Measurements from ENCODE around the gene RNF169.
A peak's percentile ranks its signal among the peaks of the same experiment; 100 is the strongest.
"Not testable (repeated sequence)": the region's sequence is repeated elsewhere in the genome, so short reads cannot be mapped to it uniquely, and the experiment has no call there.

RNF169 gene

DNA sequence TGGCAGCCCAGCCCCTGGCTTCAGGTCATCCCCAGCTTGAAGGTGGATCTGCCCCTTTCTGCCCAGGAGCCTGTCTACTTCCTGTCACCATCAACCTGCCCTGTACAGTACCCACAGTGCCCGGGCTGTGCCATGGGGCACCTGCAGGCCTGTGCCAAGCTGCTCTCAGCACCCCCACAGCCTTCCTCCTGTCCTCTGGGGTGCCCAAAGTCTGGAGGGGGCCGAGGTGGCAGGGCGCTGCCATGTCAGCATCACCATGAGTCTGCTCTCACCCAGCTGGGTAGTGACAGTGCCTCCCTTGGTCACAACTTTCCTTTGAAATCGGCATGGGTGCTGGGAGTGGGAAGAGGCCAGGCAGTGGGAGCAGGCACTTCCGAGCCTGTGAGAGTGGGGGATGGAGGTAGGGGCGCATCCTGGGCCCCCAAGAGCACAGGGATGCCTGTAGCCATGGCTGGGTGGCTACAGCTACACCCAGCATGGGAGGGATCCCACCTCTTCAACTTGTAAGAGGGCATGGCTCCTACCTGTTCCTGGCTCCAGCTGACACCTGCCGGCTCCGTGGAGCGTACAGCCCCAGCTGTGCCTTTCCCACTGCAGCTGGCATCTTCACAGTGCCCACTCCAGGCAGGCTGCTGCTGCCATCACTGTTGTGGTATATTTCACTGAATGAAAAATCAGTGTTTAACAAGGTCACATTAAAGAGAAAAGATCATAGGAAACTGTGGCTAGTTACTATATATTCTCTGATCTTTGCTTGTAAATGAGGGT, 42.9 kb downstream of the RNF169 start:
- Mint-ChIP-seq H3K27me3 (no peaks in the 10 kb centered on the region), H3K36me3 (peaks cover 46% of the 10 kb centered on the region), H3K4me3 (no peak overlapping the region), H3K4me1 (no peaks in the 10 kb centered on the region), H3K27ac (no peak overlapping the region), H3K9me3 (peaks cover 6% of the 10 kb centered on the region)
- DNase-seq = no peak
- CTCF ChIA-PET = no interaction called here

DNA sequence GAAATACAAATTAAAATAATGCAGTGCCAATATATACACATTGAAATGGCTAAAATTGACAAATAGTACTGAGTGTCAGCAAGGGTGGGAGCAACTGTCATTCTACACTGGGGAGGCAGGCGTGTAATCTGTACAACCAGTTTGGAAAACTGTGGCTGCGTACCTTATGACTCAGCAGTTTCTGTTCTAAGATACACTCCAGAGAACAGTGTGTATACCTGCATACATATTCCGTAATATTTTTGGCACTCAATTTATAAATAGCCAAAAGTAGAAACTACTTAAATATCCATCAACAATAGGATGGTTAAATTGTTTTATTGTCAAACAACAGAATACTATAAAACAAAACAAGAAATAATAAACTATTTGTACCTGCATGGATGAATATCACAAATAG, 57.6 kb downstream of the RNF169 start:
- Mint-ChIP-seq H3K4me3 (no peak overlapping the region), H3K4me1 (peaks cover 6% of the 10 kb centered on the region), H3K9me3 (no peaks in the 10 kb centered on the region), H3K27me3 (no peaks in the 10 kb centered on the region), H3K27ac (no peak overlapping the region), H3K36me3 (no peaks in the 10 kb centered on the region)
- DNase-seq = no peak
- CTCF ChIA-PET = interaction anchor here (1.1 kb wide), 1 partner anchor 104 kb away, joined by 4 read pairs; no protein-coding TSS in a partner anchor

DNA sequence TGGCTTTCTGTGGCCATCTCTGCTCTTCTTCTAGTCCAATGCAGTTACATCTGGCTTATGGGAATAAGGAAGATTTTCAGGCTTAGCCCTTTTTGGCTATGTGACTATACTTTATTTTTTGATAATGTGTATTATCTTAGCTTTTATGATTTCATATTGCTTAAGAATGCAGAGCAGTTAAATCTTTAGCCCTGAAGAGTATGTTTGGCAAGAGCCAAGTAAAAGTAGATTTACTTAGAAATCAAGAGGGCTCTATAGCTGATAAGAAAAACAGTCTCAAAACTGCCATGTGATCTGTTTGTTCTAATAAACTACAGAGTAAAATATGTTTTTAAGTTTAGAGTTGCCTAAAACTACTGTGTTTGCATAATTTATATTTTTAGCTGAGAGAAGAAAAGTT, 61.2 kb downstream of the RNF169 start:
- Mint-ChIP-seq H3K36me3 (peaks cover 7% of the 10 kb centered on the region), H3K4me1 (peaks cover 6% of the 10 kb centered on the region), H3K27me3 (no peaks in the 10 kb centered on the region), H3K27ac (no peak overlapping the region), H3K4me3 (no peak overlapping the region), H3K9me3 (no peaks in the 10 kb centered on the region)
- CTCF ChIA-PET = no interaction called here
- no peak for DNase-seq

DNA sequence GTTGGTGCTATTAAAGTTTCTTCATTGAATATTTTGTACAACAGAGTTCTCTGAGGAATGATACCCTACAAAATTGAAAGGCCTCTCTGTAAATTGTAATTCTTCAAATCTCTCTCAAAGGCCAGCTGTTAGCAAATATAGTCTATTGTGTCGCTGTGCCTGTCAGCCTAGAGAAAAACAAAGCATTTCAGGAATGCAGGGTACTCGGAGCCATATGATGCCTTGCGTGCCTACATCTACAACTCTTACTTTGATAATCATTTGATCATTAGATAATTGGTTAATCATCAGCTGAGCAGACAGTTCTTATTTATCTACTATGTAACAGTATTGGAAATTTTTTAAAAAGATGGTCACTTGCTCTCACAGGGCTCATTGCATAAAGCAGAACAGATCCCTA, 67.3 kb downstream of the RNF169 start:
- Mint-ChIP-seq H3K36me3 (peaks cover 51% of the 10 kb centered on the region), H3K4me1 (peaks cover 23% of the 10 kb centered on the region), H3K9me3 (no peaks in the 10 kb centered on the region), H3K27ac (no peak overlapping the region), H3K4me3 (no peak overlapping the region), H3K27me3 (no peaks in the 10 kb centered on the region)
- no peak for DNase-seq
- CTCF ChIA-PET = no interaction called here

DNA sequence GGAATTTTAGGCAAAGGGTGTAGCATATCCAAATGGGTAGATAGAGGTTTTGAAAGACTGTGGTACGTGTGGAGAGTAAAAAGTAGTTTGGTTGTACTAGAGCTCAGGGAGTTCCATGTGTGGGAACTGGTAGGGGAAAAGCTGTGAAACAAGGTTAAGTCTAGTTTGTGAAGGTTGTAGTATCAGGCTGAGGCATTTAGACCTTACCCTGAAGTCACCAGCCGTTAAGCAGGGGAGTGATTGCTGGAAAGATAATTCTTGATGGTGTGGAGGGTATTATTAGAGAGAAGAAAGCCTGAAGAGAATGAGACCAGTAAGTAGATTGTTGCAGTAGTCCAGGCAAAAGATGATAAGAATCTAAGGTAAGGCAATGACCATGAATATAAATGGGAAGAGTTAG, 68.0 kb downstream of the RNF169 start:
- CTCF ChIA-PET = no interaction called here
- Mint-ChIP-seq H3K27ac (no peak overlapping the region), H3K4me3 (no peak overlapping the region), H3K36me3 (peaks cover 55% of the 10 kb centered on the region), H3K9me3 (no peaks in the 10 kb centered on the region), H3K27me3 (no peaks in the 10 kb centered on the region), H3K4me1 (peaks cover 23% of the 10 kb centered on the region)
- no peak for DNase-seq

DNA sequence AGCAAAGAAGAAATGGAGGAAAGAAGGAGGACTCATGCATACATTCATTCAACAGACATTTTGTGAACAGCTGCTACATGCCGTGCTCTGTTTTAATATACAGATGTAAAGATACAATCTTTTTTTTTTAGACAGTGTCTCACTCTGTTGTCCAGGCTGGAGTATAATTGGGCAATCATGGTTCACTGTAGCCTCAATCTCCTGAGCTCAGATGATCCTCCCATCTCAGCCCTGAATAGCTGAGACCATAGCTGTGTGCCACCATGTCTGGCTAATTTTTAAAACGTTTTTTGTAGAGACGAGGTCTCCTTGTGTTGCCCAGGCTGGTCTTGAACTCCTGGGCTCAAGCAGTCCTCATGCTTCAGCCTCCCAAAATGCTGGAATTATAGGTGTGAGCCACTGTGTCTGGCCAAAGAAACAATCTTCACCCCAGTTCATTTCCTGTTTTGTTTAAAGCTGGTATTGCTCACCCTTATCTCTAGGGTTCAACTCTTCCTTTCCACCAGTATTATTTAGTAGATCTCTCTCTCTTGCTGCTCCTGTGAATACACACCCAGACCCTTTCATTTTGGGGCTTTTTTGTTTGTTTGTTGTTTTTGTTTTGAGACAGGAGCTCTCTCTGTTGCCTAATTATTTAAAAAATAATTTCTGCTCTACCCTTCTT, 69.8 kb downstream of the RNF169 start:
- H3K4me1 Mint-ChIP-seq = peaks cover 23% of the 10 kb centered on the region
- H3K4me3 Mint-ChIP-seq = no peak overlapping the region
- H3K36me3 Mint-ChIP-seq = peaks cover 60% of the 10 kb centered on the region
- H3K9me3 Mint-ChIP-seq = no peaks in the 10 kb centered on the region
- CTCF ChIA-PET = interaction anchor here (1.7 kb wide), 1 partner anchor 9 kb away, joined by 3 read pairs; no protein-coding TSS in a partner anchor
- peak overlapping the region; percentile 0 for H3K27ac Mint-ChIP-seq
- no peak for DNase-seq
- H3K27me3 Mint-ChIP-seq = no peaks in the 10 kb centered on the region

DNA sequence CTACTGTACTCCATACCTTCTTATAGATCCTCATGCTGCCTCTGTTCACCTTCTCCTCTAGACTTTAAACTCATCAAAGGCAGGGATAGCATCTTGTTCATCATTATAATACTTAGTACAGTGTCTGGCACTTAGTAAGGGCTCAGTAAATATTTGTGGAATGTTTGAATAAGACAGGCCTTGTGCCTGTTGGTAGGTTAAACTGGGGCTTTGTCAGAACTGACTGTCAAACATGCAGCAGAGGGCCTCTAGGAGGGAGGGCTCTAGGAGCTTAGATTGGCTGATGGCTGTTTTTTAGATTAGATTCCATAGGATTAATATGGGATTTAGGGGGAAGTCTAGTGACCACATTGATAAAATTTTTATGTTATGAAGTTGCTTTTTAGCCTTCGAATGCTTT, 70.8 kb downstream of the RNF169 start:
- peak overlapping the region; percentile 3 for H3K27ac Mint-ChIP-seq
- H3K36me3 Mint-ChIP-seq = peaks cover 69% of the 10 kb centered on the region
- peaks cover 10% of the 10 kb centered on the region for H3K9me3 Mint-ChIP-seq
- no peak for DNase-seq
- H3K27me3 Mint-ChIP-seq = no peaks in the 10 kb centered on the region
- H3K4me1 Mint-ChIP-seq = peaks cover 23% of the 10 kb centered on the region
- CTCF ChIA-PET = interaction anchor here (1.7 kb wide), 1 partner anchor 9 kb away, joined by 3 read pairs; no protein-coding TSS in a partner anchor
- H3K4me3 Mint-ChIP-seq = no peak overlapping the region

DNA sequence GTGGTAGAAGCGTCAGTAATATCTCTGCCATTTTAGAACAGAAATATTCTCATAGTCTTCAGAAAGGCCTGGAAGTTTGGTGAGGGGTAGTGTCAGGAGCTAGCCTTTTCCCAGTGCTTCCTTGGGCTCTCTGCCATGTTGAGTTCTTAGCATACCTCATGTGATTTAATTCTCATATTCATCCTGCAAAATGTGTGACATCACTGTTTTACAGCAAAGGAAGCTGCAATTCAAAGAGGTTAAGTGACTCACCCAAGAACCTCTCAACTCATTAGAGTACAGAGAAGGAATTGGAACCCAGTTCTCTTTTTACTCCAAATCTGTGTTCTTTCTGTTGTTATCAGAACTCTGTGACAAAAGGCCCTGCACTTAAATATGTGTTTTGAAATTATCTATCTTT, 72.1 kb downstream of the RNF169 start:
- no peak for DNase-seq
- Mint-ChIP-seq H3K4me3 (no peak overlapping the region), H3K4me1 (peaks cover 23% of the 10 kb centered on the region), H3K9me3 (peaks cover 20% of the 10 kb centered on the region), H3K36me3 (peaks cover 78% of the 10 kb centered on the region), H3K27ac (no peak overlapping the region), H3K27me3 (no peaks in the 10 kb centered on the region)
- CTCF ChIA-PET = interaction anchor here (0.8 kb wide), 1 partner anchor 12 kb away, joined by 3 read pairs; no protein-coding TSS in a partner anchor

DNA sequence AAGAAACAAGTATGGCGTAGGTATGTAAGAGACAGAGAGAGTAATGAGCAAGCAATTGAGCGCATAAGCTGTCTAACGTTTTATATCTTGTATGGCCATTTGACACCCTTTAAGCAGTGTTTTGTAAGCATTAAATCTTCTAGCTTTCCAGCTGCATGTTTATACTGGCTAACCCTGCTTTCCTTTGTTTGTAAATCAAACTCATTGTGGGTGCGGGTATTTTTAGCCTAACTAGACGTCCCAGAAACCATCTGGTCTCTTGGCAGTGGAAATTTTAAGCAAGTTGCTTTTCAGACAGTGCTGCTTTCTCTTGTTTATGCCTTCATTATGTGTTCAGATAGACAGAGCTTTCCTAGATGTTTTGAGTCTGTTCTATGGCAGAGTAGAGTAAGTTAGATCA, 73.5 kb downstream of the RNF169 start:
- no peak for DNase-seq
- no peak overlapping the region for H3K4me3 Mint-ChIP-seq
- CTCF ChIA-PET = no interaction called here
- peaks cover 84% of the 10 kb centered on the region for H3K36me3 Mint-ChIP-seq
- no peaks in the 10 kb centered on the region for H3K27me3 Mint-ChIP-seq
- H3K4me1 Mint-ChIP-seq = peaks cover 23% of the 10 kb centered on the region
- peaks cover 32% of the 10 kb centered on the region for H3K9me3 Mint-ChIP-seq
- H3K27ac Mint-ChIP-seq = no peak overlapping the region

DNA sequence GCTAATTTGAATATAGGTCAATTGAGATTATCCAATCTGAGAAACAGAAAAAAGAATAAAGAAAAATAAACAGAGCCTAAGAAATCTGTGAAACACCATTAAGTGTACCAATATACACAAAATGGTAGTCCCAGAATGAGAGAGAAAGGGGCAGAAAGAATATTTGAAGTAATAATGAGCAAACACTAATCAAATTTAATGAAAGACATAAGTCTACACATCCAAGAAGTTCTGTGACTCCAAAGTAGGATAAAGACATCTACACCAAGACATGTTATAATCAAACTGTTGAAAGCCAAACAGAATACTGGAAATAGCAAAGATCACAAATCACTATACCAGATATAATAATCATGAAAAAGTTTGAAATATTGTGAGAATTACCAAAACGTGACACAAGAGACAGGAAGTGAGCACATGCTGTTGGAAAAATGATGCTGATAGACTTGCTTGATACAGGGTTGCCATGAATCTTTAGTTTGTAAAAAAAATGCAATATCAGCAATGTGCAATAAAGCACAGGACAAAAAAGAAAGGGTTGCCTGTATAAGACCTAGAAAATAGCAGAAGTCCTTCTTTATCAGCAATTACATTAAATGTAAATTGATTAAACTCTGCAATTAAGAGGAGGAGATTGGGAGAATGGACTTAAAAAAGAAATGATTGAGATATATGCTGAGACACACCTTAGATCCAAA, 75.8 kb downstream of the RNF169 start:
- Mint-ChIP-seq H3K4me3 (no peak overlapping the region), H3K36me3 (peaks cover 81% of the 10 kb centered on the region), H3K27ac (no peak overlapping the region), H3K9me3 (peaks cover 43% of the 10 kb centered on the region), H3K4me1 (peaks cover under 1% of the 10 kb centered on the region), H3K27me3 (no peaks in the 10 kb centered on the region)
- CTCF ChIA-PET = no interaction called here
- no peak for DNase-seq

DNA sequence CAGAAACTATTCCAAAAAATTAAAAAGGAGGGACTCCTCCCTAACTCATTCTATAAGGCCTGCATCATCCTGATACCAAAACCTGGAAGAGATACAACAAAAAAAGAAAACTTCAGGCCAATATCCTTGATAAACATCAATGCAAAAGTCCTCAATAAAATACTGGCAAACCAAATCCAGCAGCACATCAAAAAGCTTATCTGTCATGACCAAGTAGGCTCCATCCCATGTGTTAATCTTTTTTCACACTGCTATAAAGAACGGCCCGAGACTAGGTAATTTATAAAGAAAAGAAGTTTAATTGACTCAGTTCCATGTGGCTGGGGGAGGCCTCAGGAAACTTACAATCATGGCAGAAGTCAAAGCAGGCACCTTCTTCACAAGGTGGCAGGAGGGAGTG, 76.9 kb downstream of the RNF169 start:
- H3K4me1 Mint-ChIP-seq, H3K27me3 Mint-ChIP-seq, H3K4me3 Mint-ChIP-seq, H3K27ac Mint-ChIP-seq, CTCF ChIA-PET, DNase-seq: not testable (repeated sequence)
- Mint-ChIP-seq H3K36me3 (peaks cover 80% of the 10 kb centered on the region), H3K9me3 (peaks cover 44% of the 10 kb centered on the region)

DNA sequence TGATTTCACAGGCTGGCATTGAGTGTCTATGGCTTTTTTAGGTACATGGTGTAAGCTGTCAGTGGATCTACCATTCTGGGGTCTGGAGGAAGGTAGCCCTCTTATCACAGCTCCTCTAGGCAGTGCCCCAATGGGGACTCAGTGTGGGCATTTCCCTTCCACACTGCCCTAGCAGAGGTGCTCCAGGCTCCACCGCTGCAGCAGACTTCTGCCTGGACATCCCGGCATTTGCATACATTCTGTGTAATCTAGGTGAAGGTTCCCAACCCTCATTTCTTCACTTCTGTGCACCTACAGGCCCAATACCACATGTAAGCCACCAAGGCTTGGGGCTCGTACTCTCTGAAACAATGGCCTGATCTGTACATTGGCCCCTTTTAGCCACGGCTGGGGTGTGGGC, 78.3 kb downstream of the RNF169 start:
- H3K27ac Mint-ChIP-seq = no peak overlapping the region
- H3K4me1 Mint-ChIP-seq = no peaks in the 10 kb centered on the region
- no peak overlapping the region for H3K4me3 Mint-ChIP-seq
- no peaks in the 10 kb centered on the region for H3K27me3 Mint-ChIP-seq
- H3K36me3 Mint-ChIP-seq = peaks cover 74% of the 10 kb centered on the region
- CTCF ChIA-PET = no interaction called here
- H3K9me3 Mint-ChIP-seq = peaks cover 44% of the 10 kb centered on the region
- no peak for DNase-seq

DNA sequence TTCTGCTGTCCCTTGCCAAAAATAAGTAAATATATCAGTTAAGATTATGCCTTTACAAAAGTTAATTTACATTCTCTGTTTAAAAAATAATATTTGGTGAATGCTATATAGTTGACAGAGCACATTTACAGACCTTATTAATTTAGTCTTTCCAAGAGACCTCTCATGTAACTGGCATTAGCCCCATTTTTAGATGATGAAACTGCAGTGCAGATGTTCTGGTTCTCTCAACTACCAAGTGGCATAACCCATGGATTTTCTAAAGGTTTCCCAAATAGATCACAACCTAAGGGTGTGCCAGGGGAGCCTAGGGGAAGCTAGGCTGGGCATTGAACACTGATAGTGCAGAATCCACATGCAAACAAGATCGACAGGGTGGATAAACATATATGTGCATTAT, 88.5 kb downstream of the RNF169 start:
- no peak overlapping the region for H3K27ac Mint-ChIP-seq
- DNase-seq = no peak
- CTCF ChIA-PET = no interaction called here
- H3K9me3 Mint-ChIP-seq = no peaks in the 10 kb centered on the region
- H3K36me3 Mint-ChIP-seq = peaks cover 33% of the 10 kb centered on the region
- no peaks in the 10 kb centered on the region for H3K4me1 Mint-ChIP-seq
- H3K4me3 Mint-ChIP-seq = no peak overlapping the region
- H3K27me3 Mint-ChIP-seq = no peaks in the 10 kb centered on the region

DNA sequence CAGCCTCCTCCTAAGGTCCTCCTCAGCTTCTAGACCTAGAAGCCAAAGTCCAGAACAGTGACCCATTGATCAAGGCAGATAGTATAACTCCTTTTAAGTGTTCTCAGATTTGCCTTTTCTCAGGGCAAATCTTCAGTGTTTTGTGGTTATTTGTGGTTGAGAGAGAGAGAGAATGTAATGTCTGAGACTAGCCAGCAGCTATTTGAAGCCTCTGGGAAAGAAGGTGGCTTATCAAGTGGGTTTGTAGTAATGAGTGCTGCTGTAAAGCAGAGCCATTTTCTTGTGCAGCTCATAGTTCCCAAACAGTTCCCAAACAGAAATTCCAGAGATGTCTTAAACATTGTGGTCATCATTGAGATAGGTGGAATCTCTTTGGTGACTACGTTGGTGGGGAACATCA, 89.5 kb downstream of the RNF169 start:
- H3K4me3 Mint-ChIP-seq = no peak overlapping the region
- DNase-seq = no peak
- H3K36me3 Mint-ChIP-seq = peaks cover 34% of the 10 kb centered on the region
- no peaks in the 10 kb centered on the region for H3K9me3 Mint-ChIP-seq
- CTCF ChIA-PET = no interaction called here
- H3K27me3 Mint-ChIP-seq = no peaks in the 10 kb centered on the region
- H3K27ac Mint-ChIP-seq = no peak overlapping the region
- H3K4me1 Mint-ChIP-seq = no peaks in the 10 kb centered on the region

Data from activated naive CD4-positive, alpha-beta T cell treated with anti-CD3 and anti-CD28 coated beads, Interleukin-2, amount 10 ng/mL, durations not matched to agents 7 days and 5 days (primary cell).